Measurements from ENCODE around the gene TNFRSF11A.

Gene TNFRSF11A

GRCh38 chr18:62357079-62357719 is 32.1 kb downstream of the TNFRSF11A start:
- no peak for DNase-seq
- H3K9ac ChIP-seq (ENCODE audit: low read length), result no peak overlapping the region
- no peak overlapping the region for H3K4me3 ChIP-seq (ENCODE audit: low read length)
- H3K9me2 ChIP-seq (replicated peaks; ENCODE audit: insufficient read depth, low read length), result no peaks in the 10 kb centered on the region
- no peaks in the 10 kb centered on the region for H3K79me2 ChIP-seq (ENCODE audit: low read length)
- no peaks in the 10 kb centered on the region for H3K4me1 ChIP-seq (ENCODE audit: low read length)
- H3K36me3 ChIP-seq (replicated peaks; ENCODE audit: insufficient read depth, low read length), result no peaks in the 10 kb centered on the region
- H2AFZ ChIP-seq (ENCODE audit: low read length), result no peak overlapping the region
- H3F3A ChIP-seq (ENCODE audit: insufficient read depth, low read length), result no peaks in the 10 kb centered on the region
- no peak overlapping the region for H3K27ac ChIP-seq (ENCODE audit: low read length)
- no peaks in the 10 kb centered on the region for H3K9me3 ChIP-seq (replicated peaks; ENCODE audit: insufficient read depth, low read length)
- no peaks in the 10 kb centered on the region for H4K20me1 ChIP-seq (ENCODE audit: insufficient read depth, low read length)
- no peak overlapping the region for H3K4me2 ChIP-seq (ENCODE audit: low read depth, low read length)
- H3K27me3 ChIP-seq (replicated peaks; ENCODE audit: insufficient read depth, low read length), result no peaks in the 10 kb centered on the region
- TF ChIP-seq EZH2phosphoT487 (IDR thresholded peaks at IDR 0.05; ENCODE audit: low read length) (no peak), CTCF (IDR thresholded peaks at IDR 0.05; ENCODE audit: low read length) (no peak), EZH2 (optimal IDR thresholded peaks at IDR 0.05; ENCODE audit: low read depth, low read length) (no peak)

GRCh38 chr18:62360805-62361204 is 35.7 kb downstream of the TNFRSF11A start:
- Histone ChIP-seq H4K20me1 (ENCODE audit: insufficient read depth, low read length) (no peaks in the 10 kb centered on the region), H3K9me2 (replicated peaks; ENCODE audit: insufficient read depth, low read length) (no peaks in the 10 kb centered on the region), H3K9ac (ENCODE audit: low read length) (no peak overlapping the region), H3K36me3 (replicated peaks; ENCODE audit: insufficient read depth, low read length) (no peaks in the 10 kb centered on the region), H3K27me3 (replicated peaks; ENCODE audit: insufficient read depth, low read length) (no peaks in the 10 kb centered on the region), H3K4me1 (ENCODE audit: low read length) (no peaks in the 10 kb centered on the region), H3K4me2 (ENCODE audit: low read depth, low read length) (no peak overlapping the region), H3K27ac (ENCODE audit: low read length) (no peak overlapping the region), H3K4me3 (ENCODE audit: low read length) (no peak overlapping the region), H3F3A (ENCODE audit: insufficient read depth, low read length) (no peaks in the 10 kb centered on the region), H2AFZ (ENCODE audit: low read length) (no peak overlapping the region), H3K79me2 (ENCODE audit: low read length) (no peaks in the 10 kb centered on the region), H3K9me3 (replicated peaks; ENCODE audit: insufficient read depth, low read length) (no peaks in the 10 kb centered on the region)
- no peak for DNase-seq
- TF ChIP-seq EZH2phosphoT487 (IDR thresholded peaks at IDR 0.05; ENCODE audit: low read length) (no peak), EZH2 (optimal IDR thresholded peaks at IDR 0.05; ENCODE audit: low read depth, low read length) (no peak), CTCF (IDR thresholded peaks at IDR 0.05; ENCODE audit: low read length) (no peak)

- no peak for DNase-seq
- H3K9me3 ChIP-seq (replicated peaks; ENCODE audit: insufficient read depth, low read length), result no peaks in the 10 kb centered on the region
- no peak overlapping the region for H3K27ac ChIP-seq (ENCODE audit: low read length)
- H2AFZ ChIP-seq (ENCODE audit: low read length), result no peak overlapping the region
- H3K4me3 ChIP-seq (ENCODE audit: low read length), result no peak overlapping the region
- no peaks in the 10 kb centered on the region for H3K79me2 ChIP-seq (ENCODE audit: low read length)
- no peak overlapping the region for H3K4me2 ChIP-seq (ENCODE audit: low read depth, low read length)
- no peak overlapping the region for H3K9ac ChIP-seq (ENCODE audit: low read length)
- no peak for TF ChIP-seq EZH2phosphoT487 (IDR thresholded peaks at IDR 0.05; ENCODE audit: low read length)
- TF ChIP-seq EZH2 (optimal IDR thresholded peaks at IDR 0.05; ENCODE audit: low read depth, low read length), result no peak
- TF ChIP-seq CTCF (IDR thresholded peaks at IDR 0.05; ENCODE audit: low read length), result no peak
- no peaks in the 10 kb centered on the region for H3K9me2 ChIP-seq (replicated peaks; ENCODE audit: insufficient read depth, low read length)
- H3K27me3 ChIP-seq (replicated peaks; ENCODE audit: insufficient read depth, low read length), result no peaks in the 10 kb centered on the region
- no peaks in the 10 kb centered on the region for H3K36me3 ChIP-seq (replicated peaks; ENCODE audit: insufficient read depth, low read length)
- H3K4me1 ChIP-seq (ENCODE audit: low read length), result no peaks in the 10 kb centered on the region
- H4K20me1 ChIP-seq (ENCODE audit: insufficient read depth, low read length), result no peaks in the 10 kb centered on the region
- no peaks in the 10 kb centered on the region for H3F3A ChIP-seq (ENCODE audit: insufficient read depth, low read length)
Measured at GRCh38 chr18:62361288-62361687, 36.2 kb downstream of the TNFRSF11A start.

Measured in MM.1S (cell line).